22Rv1 (cell line): ENCODE data around the gene TPM4.

Experiments used
- CTCF ChIP-seq: fragments of 450-650 bp; IDR thresholded peaks from 2 replicates; pipeline ENCODE4 v1.5.1; 2017; ENCODE audit warnings: mild to moderate bottlenecking
- ZFX ChIP-seq: fragments of 450-650 bp; IDR thresholded peaks from 2 replicates; pipeline ENCODE4 v1.6.1; 2017; ENCODE audit warnings: antibody characterized with exemption, borderline replicate concordance

DNA sequence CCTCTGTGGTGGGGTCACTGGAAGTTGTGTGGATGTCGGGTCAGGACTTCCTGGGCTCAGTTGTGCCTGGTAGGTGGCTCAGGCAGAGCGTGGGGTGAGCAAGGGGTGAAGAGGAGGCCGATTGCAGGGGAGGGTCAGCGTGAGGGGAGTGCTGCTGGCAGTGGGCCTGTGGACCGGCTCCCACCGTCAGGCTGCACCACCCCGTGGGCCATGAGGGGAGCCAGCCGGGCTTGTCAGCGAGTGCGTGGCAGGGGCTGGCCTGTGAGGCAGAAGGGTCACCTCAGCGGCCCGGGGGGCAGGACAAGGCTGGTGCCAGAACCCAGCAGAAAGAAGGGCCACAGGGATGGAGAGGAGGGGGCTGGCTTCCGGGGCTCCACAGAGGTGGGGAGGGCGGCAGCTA, 48.7 kb downstream of the TPM4 start:
- TF ChIP-seq CTCF (no peak), ZFX (no peak)
